GM18499 (cell line): ENCODE results near the gene FLG2.
"Not testable (repeated sequence)": the region's sequence is repeated elsewhere in the genome, so short reads cannot be mapped to it uniquely, and the experiment has no call there.

Experiments used
- ATAC-seq: cut with Tn5 transposase; IDR thresholded peaks from one replicate; pipeline ENCODE4 v1.9.1; 2021; ENCODE audit warnings: moderate number of reproducible peaks; ENCODE audit not compliant: insufficient read depth, unreplicated experiment

FLG2 gene

DNA sequence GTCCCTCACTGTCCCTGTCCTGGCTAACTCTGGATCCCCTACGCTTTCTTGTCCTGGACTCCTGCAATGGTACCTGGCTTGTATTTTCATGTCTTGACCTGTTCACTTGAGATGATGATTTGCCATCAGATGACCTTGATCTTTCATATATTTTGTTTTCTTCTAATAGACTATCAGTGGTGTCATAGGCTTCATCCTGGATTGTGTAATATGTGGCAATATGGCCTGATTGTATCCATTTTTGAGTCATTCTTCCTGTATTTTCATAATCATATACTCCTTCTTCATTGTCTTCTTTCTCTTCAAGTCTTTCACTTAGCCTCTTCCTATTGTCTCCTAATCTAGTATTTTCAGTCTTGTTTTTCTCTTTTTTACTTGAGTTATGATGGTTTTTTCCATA lies 45.8 kb downstream of the FLG2 start:
- no peak for ATAC-seq

DNA sequence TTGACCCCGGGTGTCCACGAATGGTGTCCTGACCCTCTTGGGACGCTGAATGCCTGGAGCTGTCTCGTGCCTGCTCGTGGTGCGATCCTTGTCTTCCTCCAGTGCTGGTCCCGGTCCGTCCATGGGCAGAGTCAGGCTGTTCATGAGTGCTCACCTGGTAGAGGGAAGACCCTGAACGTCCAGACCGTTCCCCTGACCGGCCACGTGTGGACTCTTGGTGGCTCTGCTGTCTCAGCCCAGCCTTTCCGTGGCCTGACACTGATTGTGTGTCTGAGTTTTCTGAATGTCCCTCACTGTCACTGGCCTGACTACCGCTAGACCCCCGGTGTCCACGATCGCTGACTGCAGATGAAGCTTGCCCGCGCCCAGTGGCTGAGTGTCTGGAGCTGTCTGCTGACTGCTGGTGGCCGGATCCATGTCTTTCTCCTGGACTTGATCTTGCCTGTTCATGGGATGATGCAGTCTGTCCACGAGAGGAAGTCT lies 46.4 kb downstream of the FLG2 start:
- ATAC-seq: no peak

DNA sequence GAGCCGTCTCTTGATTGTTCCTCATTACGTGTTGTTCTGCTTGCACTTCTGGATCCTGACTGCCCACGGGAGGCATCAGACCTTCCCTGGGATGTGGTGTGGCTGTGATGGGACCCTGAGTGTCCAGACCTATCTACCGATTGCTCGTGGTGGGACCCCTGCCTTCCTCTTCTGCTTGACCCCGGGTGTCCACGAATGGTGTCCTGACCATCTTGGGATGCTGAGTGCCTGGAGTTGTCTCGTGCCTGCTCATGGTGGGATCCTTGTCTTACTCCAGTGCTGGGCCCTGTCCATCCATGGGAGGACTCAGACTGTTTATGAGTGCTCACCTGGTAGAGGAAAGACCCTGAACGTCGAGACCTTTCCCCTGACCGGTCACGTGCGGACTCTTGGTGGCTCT lies 47.6 kb downstream of the FLG2 start:
- not testable (repeated sequence) for ATAC-seq

DNA sequence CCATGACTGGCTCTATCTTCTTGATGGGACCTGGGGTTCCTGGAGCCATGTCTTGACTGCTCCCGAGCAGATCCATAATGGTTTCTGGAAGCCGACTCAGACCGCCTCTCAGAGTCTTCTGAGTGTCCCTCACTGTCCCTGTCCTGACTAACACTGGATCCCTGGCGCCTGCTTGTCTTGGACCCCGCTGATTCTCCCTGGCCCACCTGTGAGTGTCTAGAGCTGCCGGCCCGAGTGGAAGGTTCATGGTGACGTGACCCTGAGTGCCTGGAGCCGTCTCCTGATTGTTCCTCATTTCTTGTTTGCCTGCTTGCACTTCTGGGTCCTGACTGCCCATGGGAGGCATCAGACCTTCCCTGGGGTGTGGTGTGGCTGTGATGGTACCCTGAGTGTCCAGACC lies 49.9 kb downstream of the FLG2 start:
- ATAC-seq: no peak

DNA sequence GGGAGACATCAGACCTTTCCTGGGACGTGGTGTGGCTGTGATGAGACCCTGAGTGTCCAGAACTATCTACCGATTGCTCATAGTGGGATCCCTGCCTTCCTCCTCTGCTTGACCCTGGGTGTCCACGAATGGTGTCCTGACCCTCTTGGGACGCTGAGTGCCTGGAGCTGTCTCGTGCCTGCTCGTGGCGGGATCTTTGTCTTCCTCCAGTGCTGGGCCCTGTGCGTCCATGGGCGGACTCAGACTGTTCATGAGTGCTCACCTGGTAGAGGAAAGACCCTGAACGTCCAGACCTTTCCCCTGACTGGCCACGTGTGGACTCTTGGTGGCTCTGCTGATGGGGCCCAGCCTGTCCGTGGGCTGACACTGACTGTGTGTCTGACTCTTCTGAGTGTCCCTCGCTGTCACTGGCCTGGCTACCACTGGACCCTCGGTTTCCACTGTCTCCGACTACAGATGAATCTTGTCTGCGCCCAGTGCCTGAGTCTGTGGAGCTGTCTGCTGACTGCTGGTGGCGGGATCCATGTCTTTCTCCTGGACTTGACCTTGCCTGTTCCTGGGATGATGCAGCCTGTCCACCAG lies 50.4 kb downstream of the FLG2 start:
- ATAC-seq: not testable (repeated sequence)

DNA sequence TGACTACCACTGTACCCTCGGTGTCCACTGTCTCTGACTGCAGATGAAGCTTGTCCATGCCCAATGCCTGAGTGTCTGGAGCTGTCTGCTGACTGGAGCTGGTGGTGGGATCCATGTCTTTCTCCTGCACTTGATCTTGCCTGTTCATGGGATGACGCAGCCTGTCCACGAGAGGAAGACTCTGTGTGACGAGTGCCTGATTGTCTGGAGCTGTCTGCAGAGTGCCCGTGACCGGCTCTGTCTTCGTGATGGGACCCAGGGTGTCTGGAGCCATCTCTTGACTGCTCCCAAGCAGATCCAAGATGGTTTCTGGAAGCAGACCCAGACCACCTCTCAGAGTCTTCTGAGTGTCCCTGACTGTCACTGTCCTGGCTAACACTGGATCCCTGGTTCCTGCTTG lies 51.0 kb downstream of the FLG2 start:
- not testable (repeated sequence) for ATAC-seq

DNA sequence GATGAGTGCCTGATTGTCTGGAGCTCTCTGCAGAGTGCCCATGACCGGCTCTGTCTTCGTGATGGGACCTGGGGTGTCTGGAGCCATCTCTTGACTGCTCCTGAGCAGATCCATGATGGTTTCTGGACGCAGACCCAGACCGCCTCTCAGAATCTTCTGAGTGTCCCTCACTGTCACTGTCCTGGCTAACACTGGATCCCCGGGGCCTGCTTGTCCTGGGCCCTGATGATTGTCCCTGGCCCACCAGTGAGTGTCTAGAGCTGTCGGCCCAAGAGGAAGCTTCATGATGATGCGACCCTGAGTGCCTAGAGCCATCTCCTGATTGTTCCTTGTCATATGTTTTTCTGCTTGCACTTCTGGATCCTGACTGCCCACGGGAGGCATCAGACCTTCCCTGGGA lies 51.8 kb downstream of the FLG2 start:
- not testable (repeated sequence) for ATAC-seq

DNA sequence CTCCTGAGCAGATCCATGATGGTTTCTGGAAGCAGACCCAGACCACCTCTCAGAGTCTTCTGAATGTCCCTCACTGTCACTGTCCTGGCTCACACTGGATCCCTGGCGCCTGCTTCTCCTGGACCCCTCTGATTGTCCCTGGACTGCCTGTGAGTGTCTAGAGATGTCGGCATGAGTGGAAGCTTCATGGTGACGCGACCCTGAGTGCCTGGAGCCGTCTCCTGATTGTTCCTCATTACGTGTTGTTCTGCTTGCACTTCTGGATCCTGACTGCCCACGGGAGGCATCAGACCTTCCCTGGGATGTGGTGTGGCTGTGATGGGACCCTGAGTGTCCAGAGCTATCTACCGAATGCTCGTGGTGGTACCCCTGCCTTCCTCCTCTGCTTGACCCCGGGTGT lies 53.7 kb downstream of the FLG2 start:
- ATAC-seq: not testable (repeated sequence)

DNA sequence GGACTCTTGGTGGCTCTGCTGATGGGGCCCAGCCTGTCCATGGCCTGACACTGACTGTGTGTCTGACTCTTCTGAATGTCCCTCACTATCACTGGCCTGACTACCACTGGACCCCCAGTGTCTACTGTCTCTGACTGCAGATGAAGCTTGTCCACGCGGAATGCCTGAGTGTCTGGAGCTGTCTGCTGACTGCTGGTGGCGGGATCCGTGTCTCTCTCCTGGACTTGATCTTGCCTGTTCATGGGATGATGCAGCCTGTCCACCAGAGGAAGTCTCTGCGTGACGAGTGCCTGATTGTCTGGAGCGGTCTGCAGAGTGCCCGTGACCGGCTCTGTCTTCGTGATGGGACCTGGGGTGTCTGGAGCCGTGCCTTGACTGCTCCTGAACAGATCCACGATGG lies 55.0 kb downstream of the FLG2 start:
- not testable (repeated sequence) for ATAC-seq

DNA sequence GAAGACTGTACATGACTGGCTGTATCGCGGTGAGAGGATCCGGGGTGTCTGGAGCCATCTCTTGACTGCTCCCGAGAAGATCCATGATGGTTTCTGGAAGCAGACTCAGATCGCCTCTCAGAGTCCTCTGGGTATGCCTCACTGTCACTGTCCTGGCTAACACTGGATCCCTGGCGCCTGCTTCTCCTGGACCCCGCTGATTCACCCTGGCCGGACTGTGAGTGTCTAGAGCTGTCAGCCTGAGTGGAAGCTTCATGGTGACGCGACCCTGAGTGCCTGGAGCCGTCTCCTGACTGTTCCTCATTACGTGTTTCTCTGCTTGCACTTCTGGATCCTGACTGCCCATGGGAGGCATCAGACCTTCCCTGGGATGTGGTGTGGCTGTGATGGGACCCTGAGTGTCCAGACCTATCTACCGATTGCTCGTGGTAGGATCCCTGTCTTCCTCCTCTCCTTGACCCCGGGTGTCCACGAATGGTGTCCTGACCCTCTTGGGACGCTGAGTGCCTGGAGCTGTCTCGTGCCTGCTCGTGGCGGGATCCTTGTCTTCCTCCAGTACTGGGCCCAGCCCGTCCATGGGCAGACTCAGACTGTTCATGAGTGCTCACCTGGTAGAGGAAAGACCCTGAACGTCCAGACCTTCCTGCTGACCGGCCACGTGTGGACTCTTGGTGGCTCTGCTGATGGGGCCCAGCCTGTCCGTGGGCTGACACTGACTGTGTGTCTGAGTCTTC lies 56.5 kb downstream of the FLG2 start:
- not testable (repeated sequence) for ATAC-seq
